ENCODE measurements around the gene HIF3A. TPM values are rescaled to one million over a fixed set of nuclear protein-coding genes. Genes with fewer than 3 reads are reported as not detected.

Gene HIF3A
- total RNA-seq, 4 donors from 2014 or later = 33.3 to 222 (median 60.3) TPM

GRCh38 chr19:46309056-46309455 is 12.2 kb downstream of the HIF3A start:
- no peak for TF ChIP-seq CTCF (IDR thresholded peaks at IDR 0.05; ENCODE audit: low read depth)

GRCh38 chr19:46311444-46311843 is 14.6 kb downstream of the HIF3A start:
- TF ChIP-seq CTCF (IDR thresholded peaks at IDR 0.05; ENCODE audit: low read depth) = no peak

GRCh38 chr19:46317339-46317738 is 20.5 kb downstream of the HIF3A start:
- TF ChIP-seq CTCF (IDR thresholded peaks at IDR 0.05; ENCODE audit: low read depth) = no peak

GRCh38 chr19:46319613-46320012 is 22.8 kb downstream of the HIF3A start:
- TF ChIP-seq CTCF (IDR thresholded peaks at IDR 0.05; ENCODE audit: low read depth) = no peak

GRCh38 chr19:46320559-46320958 is 23.7 kb downstream of the HIF3A start:
- TF ChIP-seq CTCF (IDR thresholded peaks at IDR 0.05; ENCODE audit: low read depth) = no peak

GRCh38 chr19:46321653-46322052 is 24.8 kb downstream of the HIF3A start:
- TF ChIP-seq CTCF (IDR thresholded peaks at IDR 0.05; ENCODE audit: low read depth) = no peak

- TF ChIP-seq CTCF (IDR thresholded peaks at IDR 0.05; ENCODE audit: low read depth) = no peak
Observed at GRCh38 chr19:46324277-46324676, 27.4 kb downstream of the HIF3A start.

Measured in subcutaneous adipose tissue (tissue), 4 donors.